H1 (cell line): Measurements from ENCODE around the gene ACAP2. TPM values are rescaled to one million over a fixed set of nuclear protein-coding genes. Genes with fewer than 3 reads are reported as not detected.

Source experiments
- BACH1 ChIP-seq: IDR thresholded peaks from 2 replicates; pipeline ENCODE4 v1.6.1; 2012; ENCODE audit warnings: low read length, improper control_type of control experiment
- CHD1 ChIP-seq: IDR thresholded peaks from 2 replicates; pipeline ENCODE4 v1.6.1; 2012; ENCODE audit warnings: low read depth, low read length, improper control_type of control experiment
- EP300 ChIP-seq, 2 experiments: IDR thresholded peaks; 1 replicate in 1 of 2; 2 replicates in 1 of 2; pipeline ENCODE4 v1.6.1; 2011 to 2012; ENCODE audit warnings: low read depth in 2 of 2, low read length in 2 of 2, mild to moderate bottlenecking in 2 of 2, borderline replicate concordance in 1 of 2, inconsistent platforms in 1 of 2, moderate library complexity in 1 of 2
- JUN ChIP-seq: IDR thresholded peaks from 2 replicates; pipeline ENCODE4 v1.6.1; 2011; ENCODE audit warnings: low read depth, mild to moderate bottlenecking, improper control_type of control experiment, low read length
- KDM5A ChIP-seq: fragments of 200-600 bp; IDR thresholded peaks from 2 replicates; pipeline ENCODE4 v1.7.1; 2012; ENCODE audit warnings: mild to moderate bottlenecking, low read length, inconsistent platforms, mixed read lengths
- POLR2AphosphoS5 ChIP-seq: IDR thresholded peaks from 2 replicates; pipeline ENCODE4 v1.6.1; 2011; ENCODE audit warnings: low read depth, low read length
- TAF7 ChIP-seq: optimal IDR thresholded peaks from 2 replicates; pipeline ENCODE3; 2011; ENCODE audit warnings: low read depth, mild to moderate bottlenecking, inconsistent platforms, low read length, moderate library complexity, borderline replicate concordance
- polyA plus RNA-seq, 7 experiments: library from polyadenylated mRNA; depleted of rRNA in 3 of 7; stranded (reverse) in 5 of 7; unstranded in 2 of 7; fragments of >200 nt in 5 of 7; fragments of 200-250 nt in 2 of 7; gene quantifications; 1 replicate in 5 of 7; 2 replicates in 1 of 7; 4 replicates in 1 of 7; pipeline versions ENCODE4 v1.2.1 to v1.2.3, GENCODE V29; 2011 to 2013; ENCODE audit warnings: missing spikeins in 2 of 7, mixed read lengths in 2 of 7
- total RNA-seq: library from RNA; stranded (reverse); fragmentation: NEBNext Ultra II Directional; extraction: Animal tissue kit (Norgen Biotek cat#: 25700); gene quantifications from 2 replicates; pipeline ENCODE4 v1.2.1, GENCODE V29; 2021
- TF ChIP-seq, protein P1 (sequence below): IDR thresholded peaks from 2 replicates; pipeline ENCODE4 v1.6.1; 2012; ENCODE audit warnings: inconsistent platforms

ACAP2 gene
- total and polyA plus RNA-seq, 2 of the 8 experiments (the other 6 are each of a cell fraction or from before 2014, with no cell fraction given): 7.7 to 37.3 TPM

GRCh38 chr3:195458316-195458717 lies 15.5 kb upstream of the ACAP2 start (continued):
- TF ChIP-seq EP300 (IDR thresholded peaks at IDR 0.05; ENCODE audit: borderline replicate concordance in 1 of 2, low read depth in 2 of 2, low read length in 2 of 2): no peak
- TF ChIP-seq BACH1: no peak
- no peak for TF ChIP-seq CHD1
- no peak for TF ChIP-seq JUN
- TF ChIP-seq TAF7: no peak
- TF ChIP-seq, protein P1, sequence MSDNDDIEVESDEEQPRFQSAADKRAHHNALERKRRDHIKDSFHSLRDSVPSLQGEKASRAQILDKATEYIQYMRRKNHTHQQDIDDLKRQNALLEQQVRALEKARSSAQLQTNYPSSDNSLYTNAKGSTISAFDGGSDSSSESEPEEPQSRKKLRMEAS: no peak
- TF ChIP-seq KDM5A: no peak
- TF ChIP-seq POLR2AphosphoS5: no peak
